GM18508 (cell line): ENCODE measurements around the gene BTBD9.
"Not testable (repeated sequence)": the region's sequence is repeated elsewhere in the genome, so short reads cannot be mapped to it uniquely, and the experiment has no call there.

Experiments used
- ATAC-seq: cut with Tn5 transposase; IDR thresholded peaks from one replicate; pipeline ENCODE4 v1.9.1; 2021; ENCODE audit warnings: moderate number of reproducible peaks; ENCODE audit not compliant: insufficient read depth, unreplicated experiment

Gene BTBD9

GRCh38 chr6:38143191-38144150, 496.3 kb downstream of the BTBD9 start:
- ATAC-seq, result no peak

- ATAC-seq, result no peak
These were observed 497.4 kb downstream of the BTBD9 start for GRCh38 chr6:38142178-38142902.

GRCh38 chr6:38141716-38142115, 498.0 kb downstream of the BTBD9 start:
- no peak for ATAC-seq

- ATAC-seq, result no peak
These were observed 498.6 kb downstream of the BTBD9 start for GRCh38 chr6:38141085-38141484.

- ATAC-seq, result no peak
These were observed 501.4 kb downstream of the BTBD9 start for GRCh38 chr6:38138374-38138773.

GRCh38 chr6:38137608-38138265, 502.0 kb downstream of the BTBD9 start:
- no peak for ATAC-seq

- no peak for ATAC-seq
These were observed 503.2 kb downstream of the BTBD9 start for GRCh38 chr6:38136547-38136946.

- ATAC-seq, result no peak
These were observed 505.0 kb downstream of the BTBD9 start for GRCh38 chr6:38134704-38135088.

- no peak for ATAC-seq
These were observed 505.6 kb downstream of the BTBD9 start for GRCh38 chr6:38133932-38134703.

GRCh38 chr6:38131527-38131965, 508.2 kb downstream of the BTBD9 start:
- no peak for ATAC-seq

- ATAC-seq, result no peak
These were observed 512.4 kb downstream of the BTBD9 start for GRCh38 chr6:38127284-38127683.

- not testable (repeated sequence) for ATAC-seq
These were observed 515.4 kb downstream of the BTBD9 start for GRCh38 chr6:38124224-38124926.

- ATAC-seq, result no peak
These were observed 520.2 kb downstream of the BTBD9 start for GRCh38 chr6:38119516-38119915.

GRCh38 chr6:38118791-38119365, 520.9 kb downstream of the BTBD9 start:
- no peak for ATAC-seq
